Peyer's patch (tissue), 4 donors: ENCODE results near the gene GFM2.

Experiments
- POLR2A ChIP-seq, 2 donors: fragments of 450-650 bp; IDR thresholded peaks; one replicate each; pipeline ENCODE4 v1.5.1; 2017; ENCODE audit warnings: antibody characterized with exemption in 2 of 2, mild to moderate bottlenecking in 2 of 2, moderate library complexity in 2 of 2
- TF ChIP-seq, protein P1 (sequence below), 6 experiments: fragments of 450-650 bp in 4 of 6; fragments of 200-600 bp in 2 of 6; sonication (generic) in 1 of 6; IDR thresholded peaks; one replicate each; pipeline ENCODE4 v1.5.1; 2017 to 2019; ENCODE audit warnings: antibody characterized with exemption in 6 of 6, mild to moderate bottlenecking in 3 of 6, moderate library complexity in 1 of 6

DNA sequence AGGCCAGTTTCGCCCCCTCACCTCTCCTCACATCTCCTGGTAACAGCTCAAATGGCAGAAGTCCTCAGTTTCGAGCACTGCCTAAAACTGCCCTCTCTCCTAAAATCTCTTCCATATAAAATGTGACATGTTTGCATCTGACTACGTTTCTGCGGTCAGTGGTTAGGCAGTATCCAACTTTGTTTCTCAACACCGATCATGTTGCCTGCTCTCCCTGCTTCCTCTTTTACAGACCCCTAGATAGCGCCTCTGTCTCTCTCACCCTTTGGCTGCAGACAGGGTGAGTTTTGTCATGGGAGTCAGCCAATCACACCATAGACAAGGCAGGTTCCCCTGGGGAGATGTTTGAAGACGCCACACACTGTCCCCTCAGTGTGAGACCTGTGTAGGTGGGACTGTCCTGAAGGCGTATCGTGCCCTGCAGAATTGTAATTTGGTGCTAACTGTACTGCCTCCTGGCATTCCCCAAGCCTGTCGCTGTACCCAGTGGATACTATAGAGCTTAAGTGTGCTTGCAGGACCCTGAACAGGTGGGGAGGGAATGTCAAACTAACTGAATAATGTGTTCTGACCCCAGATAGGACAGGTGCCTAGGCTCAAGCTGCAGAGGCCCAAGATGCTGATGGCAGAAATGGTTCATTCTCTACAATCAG is 80.8 kb downstream of the GFM2 start:
- TF ChIP-seq POLR2A (IDR thresholded peaks at IDR 0.05): no peak
- TF ChIP-seq, protein P1, sequence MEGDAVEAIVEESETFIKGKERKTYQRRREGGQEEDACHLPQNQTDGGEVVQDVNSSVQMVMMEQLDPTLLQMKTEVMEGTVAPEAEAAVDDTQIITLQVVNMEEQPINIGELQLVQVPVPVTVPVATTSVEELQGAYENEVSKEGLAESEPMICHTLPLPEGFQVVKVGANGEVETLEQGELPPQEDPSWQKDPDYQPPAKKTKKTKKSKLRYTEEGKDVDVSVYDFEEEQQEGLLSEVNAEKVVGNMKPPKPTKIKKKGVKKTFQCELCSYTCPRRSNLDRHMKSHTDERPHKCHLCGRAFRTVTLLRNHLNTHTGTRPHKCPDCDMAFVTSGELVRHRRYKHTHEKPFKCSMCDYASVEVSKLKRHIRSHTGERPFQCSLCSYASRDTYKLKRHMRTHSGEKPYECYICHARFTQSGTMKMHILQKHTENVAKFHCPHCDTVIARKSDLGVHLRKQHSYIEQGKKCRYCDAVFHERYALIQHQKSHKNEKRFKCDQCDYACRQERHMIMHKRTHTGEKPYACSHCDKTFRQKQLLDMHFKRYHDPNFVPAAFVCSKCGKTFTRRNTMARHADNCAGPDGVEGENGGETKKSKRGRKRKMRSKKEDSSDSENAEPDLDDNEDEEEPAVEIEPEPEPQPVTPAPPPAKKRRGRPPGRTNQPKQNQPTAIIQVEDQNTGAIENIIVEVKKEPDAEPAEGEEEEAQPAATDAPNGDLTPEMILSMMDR (IDR thresholded peaks at IDR 0.05): no peak
